Aorta (tissue), 5 donors: Measurements from ENCODE around the gene NME9. TPM values are rescaled to one million over a fixed set of nuclear protein-coding genes. Genes with fewer than 3 reads are reported as not detected.
A peak's percentile ranks its signal among the peaks of the same experiment; 100 is the strongest.

ENCODE experiments used
- ATAC-seq: fragments of 200-7000 bp; cut with Tn5 transposase; one replicate; pipeline ENCODE4 v1.9.1; 2022; ENCODE audit warnings: moderate library complexity; ENCODE audit not compliant: low FRiP score
- DNase-seq, 2 donors: peaks; one replicate each; pipeline ENCODE4 v3.0.0-alpha.2; 2020
- H3K27ac ChIP-seq, 2 donors: one replicate each; pipeline ENCODE4 v1.5.1; 2013; ENCODE audit warnings: low read length in 2 of 2, mild to moderate bottlenecking in 2 of 2, moderate library complexity in 2 of 2, control low read depth in 1 of 2, inconsistent platforms in 1 of 2, low read depth in 1 of 2
- H3K27me3 ChIP-seq, 2 donors: one replicate each; pipeline ENCODE4 v1.6.1; 2013; ENCODE audit warnings: control low read depth in 1 of 2, low read length in 1 of 2, mild to moderate bottlenecking in 1 of 2, moderate library complexity in 1 of 2; ENCODE audit not compliant: insufficient read depth in 2 of 2, control insufficient read depth in 1 of 2
- H3K36me3 ChIP-seq, 2 donors: one replicate each; pipeline ENCODE4 v1.6.1; 2013; ENCODE audit warnings: control low read depth in 1 of 2, low read length in 1 of 2, mild to moderate bottlenecking in 1 of 2; ENCODE audit not compliant: insufficient read depth in 2 of 2, control insufficient read depth in 1 of 2
- H3K4me1 ChIP-seq, 2 donors: one replicate each; pipeline ENCODE4 v1.6.1; 2013; ENCODE audit warnings: low read length in 2 of 2, control low read depth in 1 of 2, mild to moderate bottlenecking in 1 of 2, moderate library complexity in 1 of 2; ENCODE audit not compliant: insufficient read depth in 2 of 2, control insufficient read depth in 1 of 2
- H3K4me3 ChIP-seq, 2 donors: one replicate each; pipeline ENCODE4 v1.5.1; 2013; ENCODE audit warnings: low read length in 2 of 2, control low read depth in 1 of 2, mild to moderate bottlenecking in 1 of 2
- H3K9me3 ChIP-seq: one replicate; pipeline ENCODE4 v1.6.1; 2013; ENCODE audit warnings: mild to moderate bottlenecking, low read length; ENCODE audit not compliant: control insufficient read depth
- WGBS, 2 donors: extraction: QIAGEN DNeasy Blood & Tissue Kit; methylation state at CpG; one replicate each; pipeline ENCODE4 v1.1.7; 2013; 5-methylcytosine and 5-hydroxymethylcytosine counted together
- intact Hi-C, 2 donors: fragments of 100-400 bp; cut with DNase I; formaldehyde crosslinking; loops; one replicate each; pipeline versions ENCODE4 v1.14.2 to v1.15.0; 2022
- polyA plus RNA-seq, 2 donors: library from polyadenylated mRNA; stranded (reverse); fragments of 200-250 nt; gene quantifications; one replicate each; pipeline ENCODE4 v1.2.3, GENCODE V29; 2013
- total RNA-seq, 2 donors: library from RNA; stranded (reverse); fragmentation: NEBNext Ultra II Directional; extraction: Animal tissue kit (Norgen Biotek cat#: 25700); gene quantifications; one replicate each; pipeline ENCODE4 v1.2.1, GENCODE V29; 2021
- donor health status: healthy with polysubstance abuse.
- donor health status: Bipolar disorder and iron deficiency.
- donor health status: DM: no; HTN: no; CAD: no.
- donor health status: DM: no; HTN: no; CAD: no.
- donor health status: DM: yes; HTN: yes; CAD: no.

The NME9 gene
- total and polyA plus RNA-seq, 4 donors: 0.41 to 0.93 TPM; not detected in 2

- Histone ChIP-seq H3K9me3 (no peaks in the 10 kb centered on the region), H3K27me3 (no peaks in the 10 kb centered on the region), H3K36me3 (no peaks in the 10 kb centered on the region), H3K4me3 (no peak overlapping the region), H3K27ac (no peak overlapping the region), H3K4me1 (no peaks in the 10 kb centered on the region)
- intact Hi-C loops: loop anchor here (5.0 to 10.0 kb wide), 2 partner anchors 61 to 83 kb away; no protein-coding TSS in a partner anchor
- DNase-seq: no peak
- WGBS, 2 donors: 85 to 89% methylated on average over 6 of the region's 6 CpGs
- ATAC-seq: no peak
Measured at GRCh38 chr3:138331143-138331894, 1.7 kb upstream of the NME9 start.

DNA sequence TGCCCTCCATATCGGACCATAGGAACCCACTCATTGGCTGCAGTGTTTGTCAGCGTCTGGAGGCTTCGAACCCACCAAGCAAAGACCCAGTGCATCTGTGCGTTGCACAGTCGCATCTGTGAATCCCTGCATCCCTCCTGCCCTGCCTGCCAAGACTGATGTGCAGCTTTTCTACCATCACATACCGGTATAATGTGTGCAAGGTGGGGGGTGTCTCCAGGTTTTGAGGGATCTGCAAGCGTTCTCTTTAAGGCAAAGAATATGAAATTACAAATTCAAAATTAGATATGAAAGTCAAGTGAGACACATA lies 288 bp upstream of the NME9 start:
- no peak overlapping the region for H3K27ac ChIP-seq
- H3K27me3 ChIP-seq: no peaks in the 10 kb centered on the region
- peak overlapping the region in 1 of 2 donors; percentile 74 for H3K4me3 ChIP-seq
- no peaks in the 10 kb centered on the region for H3K4me1 ChIP-seq
- ATAC-seq (no peak), DNase-seq (no peak)
- H3K36me3 ChIP-seq: no peaks in the 10 kb centered on the region
- no peaks in the 10 kb centered on the region for H3K9me3 ChIP-seq
- intact Hi-C loops: loop anchor here (5.0 to 10.0 kb wide), 2 partner anchors 62 to 85 kb away; no protein-coding TSS in a partner anchor
- WGBS, 2 donors: 4 to 5% methylated on average over 7 of the region's 7 CpGs

DNA sequence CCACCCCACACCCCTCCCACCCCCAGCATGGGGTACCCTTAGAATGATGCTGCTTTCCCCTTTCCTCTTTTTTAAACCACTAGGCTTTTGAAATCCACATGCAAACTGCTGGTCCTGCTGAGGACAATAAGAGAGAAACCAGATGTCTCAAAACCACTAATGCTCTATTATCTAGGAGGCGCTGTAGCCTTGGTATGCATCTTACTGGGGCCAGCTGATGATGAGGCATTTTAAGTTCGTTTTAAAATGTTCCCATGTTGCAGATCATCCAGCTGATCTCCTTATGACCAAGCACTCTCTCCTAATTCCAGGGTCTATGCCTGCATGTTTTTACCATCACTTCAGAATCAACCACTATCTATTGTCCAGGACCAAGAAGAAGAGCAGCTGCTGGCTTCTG lies 1.3 kb downstream of the NME9 start:
- Histone ChIP-seq H3K4me1 (no peaks in the 10 kb centered on the region), H3K36me3 (no peaks in the 10 kb centered on the region), H3K27ac (no peak overlapping the region), H3K4me3 (no peak overlapping the region), H3K9me3 (no peaks in the 10 kb centered on the region), H3K27me3 (no peaks in the 10 kb centered on the region)
- intact Hi-C loops: no loop called here
- DNase-seq (no peak), ATAC-seq (no peak)
- 33 to 36% methylated on average over 2 of the region's 2 CpGs for WGBS, 2 donors

- DNase-seq (no peak), ATAC-seq (no peak)
- intact Hi-C loops: no loop called here
- no peak overlapping the region for H3K27ac ChIP-seq
- H3K4me3 ChIP-seq: no peak overlapping the region
- H3K27me3 ChIP-seq: no peaks in the 10 kb centered on the region
- no peaks in the 10 kb centered on the region for H3K4me1 ChIP-seq
- no peaks in the 10 kb centered on the region for H3K36me3 ChIP-seq
- no peaks in the 10 kb centered on the region for H3K9me3 ChIP-seq
- WGBS, 2 donors: 90% methylated on average over 4 of the region's 4 CpGs
Measured at GRCh38 chr3:138327831-138328230, 1.8 kb downstream of the NME9 start.

DNA sequence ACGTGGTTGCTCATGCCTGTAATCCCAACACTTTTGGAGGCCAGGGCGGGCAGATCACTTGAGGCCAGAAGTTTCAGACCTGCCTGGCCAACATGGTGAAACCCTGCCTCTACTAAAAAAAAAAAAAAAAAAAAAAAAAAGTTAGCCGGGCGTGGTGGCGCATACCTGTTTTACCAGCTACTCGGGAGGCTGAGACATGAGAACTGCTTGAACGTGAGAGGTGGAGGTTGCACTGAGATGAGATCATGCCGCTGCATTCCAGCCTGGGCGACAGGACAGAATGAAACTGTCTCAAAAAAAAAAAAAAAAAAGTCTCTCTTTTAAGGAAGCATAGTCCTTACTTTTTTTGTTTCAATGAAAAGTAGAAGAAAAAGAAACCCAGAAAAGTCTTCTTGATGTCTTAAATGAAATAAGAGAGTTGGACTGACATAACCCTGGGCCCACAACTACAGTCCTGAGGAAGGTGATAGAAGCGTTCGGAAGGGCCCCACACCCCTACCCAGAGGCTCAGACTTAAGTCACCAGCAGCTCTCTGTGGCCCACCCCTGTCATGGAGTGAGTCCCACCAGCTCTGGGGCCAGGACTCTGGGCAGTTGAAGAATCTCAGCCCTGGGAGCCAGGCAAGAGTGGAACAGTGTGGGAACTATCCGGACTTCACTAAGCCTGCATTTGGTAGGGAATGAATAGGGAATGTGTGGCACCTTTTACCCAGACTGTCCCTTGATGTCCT lies 2.6 kb downstream of the NME9 start:
- H3K4me1 ChIP-seq: no peaks in the 10 kb centered on the region
- no peaks in the 10 kb centered on the region for H3K36me3 ChIP-seq
- H3K27ac ChIP-seq: no peak overlapping the region
- intact Hi-C loops: no loop called here
- no peak for ATAC-seq
- DNase-seq: no peak
- H3K9me3 ChIP-seq: no peaks in the 10 kb centered on the region
- H3K27me3 ChIP-seq: no peaks in the 10 kb centered on the region
- no peak overlapping the region for H3K4me3 ChIP-seq
- WGBS, 2 donors: 93 to 96% methylated on average over 11 to 12 of the region's 12 CpGs

- Histone ChIP-seq H3K4me1 (no peaks in the 10 kb centered on the region), H3K27ac (no peak overlapping the region), H3K4me3 (no peak overlapping the region), H3K36me3 (no peaks in the 10 kb centered on the region), H3K9me3 (no peaks in the 10 kb centered on the region), H3K27me3 (no peaks in the 10 kb centered on the region)
- ATAC-seq: no peak
- intact Hi-C loops: no loop called here
- no peak for DNase-seq
Measured at GRCh38 chr3:138325990-138326389, 3.7 kb downstream of the NME9 start.

DNA sequence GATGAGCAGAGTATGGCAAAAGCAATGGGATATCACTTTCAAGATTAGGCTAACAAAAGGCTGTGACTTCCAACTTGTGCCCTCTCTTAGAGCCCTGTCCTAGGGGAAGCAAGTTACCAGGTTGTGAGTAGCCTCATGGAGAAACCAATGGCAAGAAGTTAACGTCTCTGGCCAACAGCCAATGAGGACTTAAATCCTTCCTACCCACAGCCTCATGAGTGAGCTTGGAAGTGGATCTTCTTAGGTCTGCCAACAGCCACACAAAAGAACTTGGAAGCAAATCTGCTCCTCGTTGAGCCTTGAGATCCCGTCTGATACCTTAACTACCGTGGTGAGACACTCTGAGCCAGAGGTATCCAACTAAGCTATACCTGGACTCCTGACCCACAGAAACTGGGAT lies 5.7 kb downstream of the NME9 start:
- Histone ChIP-seq H3K36me3 (no peaks in the 10 kb centered on the region), H3K27ac (no peak overlapping the region), H3K4me3 (no peak overlapping the region), H3K27me3 (no peaks in the 10 kb centered on the region), H3K4me1 (no peaks in the 10 kb centered on the region), H3K9me3 (no peaks in the 10 kb centered on the region)
- intact Hi-C loops: no loop called here
- 10 to 32% methylated on average over 4 of the region's 4 CpGs for WGBS, 2 donors
- DNase-seq (no peak), ATAC-seq (no peak)

- H3K4me1 ChIP-seq: no peaks in the 10 kb centered on the region
- no peaks in the 10 kb centered on the region for H3K36me3 ChIP-seq
- intact Hi-C loops: no loop called here
- 92 to 100% methylated on average over 1 of the region's 1 CpG for WGBS, 2 donors
- no peak for DNase-seq
- no peak for ATAC-seq
- no peaks in the 10 kb centered on the region for H3K9me3 ChIP-seq
- no peak overlapping the region for H3K27ac ChIP-seq
- H3K4me3 ChIP-seq: no peak overlapping the region
- no peaks in the 10 kb centered on the region for H3K27me3 ChIP-seq
Measured at GRCh38 chr3:138317687-138318086, 12.0 kb downstream of the NME9 start.

GRCh38 chr3:138314751-138315150 lies 14.9 kb downstream of the NME9 start:
- no peak overlapping the region for H3K27ac ChIP-seq
- intact Hi-C loops: no loop called here
- no peaks in the 10 kb centered on the region for H3K4me1 ChIP-seq
- H3K4me3 ChIP-seq: no peak overlapping the region
- 5 to 9% methylated on average over 1 of the region's 1 CpG for WGBS, 2 donors
- ATAC-seq: no peak
- no peak for DNase-seq
- no peaks in the 10 kb centered on the region for H3K36me3 ChIP-seq
- H3K27me3 ChIP-seq: no peaks in the 10 kb centered on the region
- H3K9me3 ChIP-seq: no peaks in the 10 kb centered on the region
